ENCODE data around the gene FXYD5. TPM values are rescaled to one million over a fixed set of nuclear protein-coding genes. Genes with fewer than 3 reads are reported as not detected.
A peak's percentile ranks its signal among the peaks of the same experiment; 100 is the strongest.

Gene FXYD5
- total and polyA plus RNA-seq, 9 of the 15 experiments (the other 6 are each of a cell fraction or from before 2014, with no cell fraction given) = 104 to 537 (median 174) TPM

- TF ChIP-seq YY1 (IDR thresholded peaks at IDR 0.05; ENCODE audit: borderline replicate concordance in 1 of 3, control insufficient read depth in 1 of 3, extremely low read depth in 1 of 3, insufficient read depth in 3 of 3, insufficient read length in 1 of 3, insufficient replicate concordance in 2 of 3, low read depth in 1 of 3, low read length in 2 of 3) (no peak), ARHGAP35 (IDR thresholded peaks at IDR 0.05; ENCODE audit: partially characterized antibody) (no peak), RCOR1 (IDR thresholded peaks at IDR 0.05; ENCODE audit: borderline replicate concordance in 1 of 2, low read depth in 2 of 2, low read length in 2 of 2) (0 out of 4 replicates have a peak, but pooled peaks of 1 of the 2 experiments have one; percentile 4), GABPA (tag; conservative IDR thresholded peaks at IDR 0.05; ENCODE audit: low read depth) (no peak), MNT (conservative IDR thresholded peaks at IDR 0.05) (0 out of 4 replicates have a peak, but pooled peaks of 1 of the 2 experiments have one; percentile 18), MGA (IDR thresholded peaks at IDR 0.05) (peak; percentile 97), CHD1 (IDR thresholded peaks at IDR 0.05; ENCODE audit: low read length) (no peak), SIX5 (IDR thresholded peaks at IDR 0.05; ENCODE audit: borderline replicate concordance in 1 of 2, insufficient read depth in 1 of 2, low read depth in 1 of 2, low read length in 2 of 2) (no peak), ARID1B (IDR thresholded peaks at IDR 0.05) (no peak), ZNF224 (CRISPR knock-in tag; IDR thresholded peaks at IDR 0.05) (0 out of 2 replicates have a peak, but pooled peaks have one; percentile 57), ZNF197 (CRISPR knock-in tag; IDR thresholded peaks at IDR 0.05; ENCODE audit: low read depth) (no peak), EP400 (IDR thresholded peaks at IDR 0.05) (no peak; the same call in 1 of the 2 replicates)
Observed at GRCh38 chr19:35124098-35125060, 30.2 kb upstream of the FXYD5 start (continued).
